ENCODE measurements around the gene SDK1.

Gene SDK1

GRCh38 chr7:3860932-3861331 lies 559.9 kb downstream of the SDK1 start:
- TF ChIP-seq HDGF (IDR thresholded peaks at IDR 0.05; ENCODE audit: borderline replicate concordance) (no peak), PKNOX1 (IDR thresholded peaks at IDR 0.05) (no peak), SP1 (IDR thresholded peaks at IDR 0.05) (no peak), LEF1 (IDR thresholded peaks at IDR 0.05; ENCODE audit: borderline replicate concordance) (no peak), FOXA1 (IDR thresholded peaks at IDR 0.05) (no peak), ZNF384 (IDR thresholded peaks at IDR 0.05) (no peak), ARNT (IDR thresholded peaks at IDR 0.05) (no peak), NFRKB (IDR thresholded peaks at IDR 0.05) (no peak), FOXM1 (IDR thresholded peaks at IDR 0.05; ENCODE audit: borderline replicate concordance) (no peak), BHLHE40 (IDR thresholded peaks at IDR 0.05; ENCODE audit: borderline replicate concordance) (no peak), TARDBP (IDR thresholded peaks at IDR 0.05) (no peak), SUZ12 (IDR thresholded peaks at IDR 0.05) (no peak), FOXK2 (IDR thresholded peaks at IDR 0.05) (no peak), CTBP1 (IDR thresholded peaks at IDR 0.05; ENCODE audit: borderline replicate concordance) (no peak), ELF4 (IDR thresholded peaks at IDR 0.05) (no peak), L3MBTL2 (conservative IDR thresholded peaks at IDR 0.05) (no peak)
- ChIA-PET POLR2A (no interaction called here), CTCF (no interaction called here)
- DNase-seq (ENCODE audit: extremely low spot score): no peak

GRCh38 chr7:3861386-3861785 lies 560.3 kb downstream of the SDK1 start:
- no peak for TF ChIP-seq FOXM1 (IDR thresholded peaks at IDR 0.05; ENCODE audit: borderline replicate concordance)
- no peak for TF ChIP-seq CTBP1 (IDR thresholded peaks at IDR 0.05; ENCODE audit: borderline replicate concordance)
- TF ChIP-seq ELF4 (IDR thresholded peaks at IDR 0.05): no peak
- no peak for TF ChIP-seq SUZ12 (IDR thresholded peaks at IDR 0.05)
- POLR2A ChIA-PET: no interaction called here
- DNase-seq (ENCODE audit: extremely low spot score): no peak
- CTCF ChIA-PET: no interaction called here

GRCh38 chr7:3861941-3862340 lies 560.9 kb downstream of the SDK1 start:
- ChIA-PET POLR2A (no interaction called here), CTCF (no interaction called here)
- no peak for DNase-seq (ENCODE audit: extremely low spot score)
- no peak for TF ChIP-seq ARNT (IDR thresholded peaks at IDR 0.05)
- no peak for TF ChIP-seq BHLHE40 (IDR thresholded peaks at IDR 0.05; ENCODE audit: borderline replicate concordance)
- TF ChIP-seq TARDBP (IDR thresholded peaks at IDR 0.05): no peak
- TF ChIP-seq CTBP1 (IDR thresholded peaks at IDR 0.05; ENCODE audit: borderline replicate concordance): no peak
- no peak for TF ChIP-seq L3MBTL2 (conservative IDR thresholded peaks at IDR 0.05)
- TF ChIP-seq HDGF (IDR thresholded peaks at IDR 0.05; ENCODE audit: borderline replicate concordance): no peak
- TF ChIP-seq ZNF384 (IDR thresholded peaks at IDR 0.05): no peak
- TF ChIP-seq ELF4 (IDR thresholded peaks at IDR 0.05): no peak
- TF ChIP-seq FOXK2 (IDR thresholded peaks at IDR 0.05): no peak
- no peak for TF ChIP-seq FOXM1 (IDR thresholded peaks at IDR 0.05; ENCODE audit: borderline replicate concordance)
- no peak for TF ChIP-seq FOXA1 (IDR thresholded peaks at IDR 0.05)
- TF ChIP-seq SP1 (IDR thresholded peaks at IDR 0.05): no peak
- TF ChIP-seq LEF1 (IDR thresholded peaks at IDR 0.05; ENCODE audit: borderline replicate concordance): no peak
- TF ChIP-seq PKNOX1 (IDR thresholded peaks at IDR 0.05): no peak
- TF ChIP-seq NFRKB (IDR thresholded peaks at IDR 0.05): no peak
- TF ChIP-seq SUZ12 (IDR thresholded peaks at IDR 0.05): no peak

DNA sequence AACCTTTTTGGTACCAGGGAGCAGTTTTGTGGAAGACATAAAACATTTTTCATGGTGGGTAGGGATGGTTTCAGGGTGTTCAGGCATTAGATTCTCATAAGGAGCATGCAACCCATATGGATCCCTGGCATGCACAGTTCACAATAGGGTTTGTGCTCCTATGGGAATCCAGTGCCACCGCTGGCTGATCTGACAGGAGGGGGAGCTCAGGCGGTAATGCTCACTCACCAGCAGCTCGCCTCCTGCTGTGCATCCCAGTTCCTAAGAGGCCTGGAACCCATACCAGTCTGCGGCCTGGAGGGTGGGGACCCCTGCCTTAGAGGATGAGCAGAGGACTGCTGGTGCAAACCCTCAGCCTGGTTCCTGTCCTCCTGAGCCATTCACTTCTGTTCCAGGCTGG lies 561.7 kb downstream of the SDK1 start:
- no peak for DNase-seq (ENCODE audit: extremely low spot score)
- TF ChIP-seq CTBP1 (IDR thresholded peaks at IDR 0.05; ENCODE audit: borderline replicate concordance): no peak
- TF ChIP-seq BHLHE40 (IDR thresholded peaks at IDR 0.05; ENCODE audit: borderline replicate concordance): no peak
- no peak for TF ChIP-seq ZNF384 (IDR thresholded peaks at IDR 0.05)
- no peak for TF ChIP-seq TARDBP (IDR thresholded peaks at IDR 0.05)
- TF ChIP-seq ARNT (IDR thresholded peaks at IDR 0.05): no peak
- no peak for TF ChIP-seq PKNOX1 (IDR thresholded peaks at IDR 0.05)
- no peak for TF ChIP-seq SP1 (IDR thresholded peaks at IDR 0.05)
- TF ChIP-seq LEF1 (IDR thresholded peaks at IDR 0.05; ENCODE audit: borderline replicate concordance): no peak
- no peak for TF ChIP-seq FOXM1 (IDR thresholded peaks at IDR 0.05; ENCODE audit: borderline replicate concordance)
- no peak for TF ChIP-seq FOXA1 (IDR thresholded peaks at IDR 0.05)
- no peak for TF ChIP-seq ELF4 (IDR thresholded peaks at IDR 0.05)
- POLR2A ChIA-PET: no interaction called here
- CTCF ChIA-PET: no interaction called here

DNA sequence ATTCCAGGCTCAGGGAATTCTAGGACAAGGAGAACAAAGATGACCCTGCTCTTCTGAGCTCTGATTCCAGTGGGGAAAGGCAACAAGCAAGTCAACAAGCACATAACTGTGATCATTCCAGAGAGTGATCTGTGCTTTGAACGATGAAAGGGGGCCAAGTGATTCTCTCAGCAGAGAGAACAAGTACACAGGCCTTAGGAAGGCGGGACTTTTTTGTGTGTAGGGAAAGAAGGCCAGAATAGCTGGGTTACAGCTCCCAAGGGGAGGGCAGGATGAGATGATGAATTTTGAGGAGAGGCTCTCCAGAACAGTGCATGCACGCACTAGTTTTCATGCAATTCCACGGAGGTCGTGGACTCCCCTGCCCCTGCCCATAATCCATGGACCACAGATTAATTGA lies 565.2 kb downstream of the SDK1 start:
- TF ChIP-seq HDGF (IDR thresholded peaks at IDR 0.05; ENCODE audit: borderline replicate concordance) (no peak), SP1 (IDR thresholded peaks at IDR 0.05) (no peak), TARDBP (IDR thresholded peaks at IDR 0.05) (no peak), CTBP1 (IDR thresholded peaks at IDR 0.05; ENCODE audit: borderline replicate concordance) (no peak), PKNOX1 (IDR thresholded peaks at IDR 0.05) (no peak), ELF4 (IDR thresholded peaks at IDR 0.05) (no peak), BHLHE40 (IDR thresholded peaks at IDR 0.05; ENCODE audit: borderline replicate concordance) (no peak), NFRKB (IDR thresholded peaks at IDR 0.05) (no peak), SUZ12 (IDR thresholded peaks at IDR 0.05) (no peak), L3MBTL2 (conservative IDR thresholded peaks at IDR 0.05) (no peak), FOXK2 (IDR thresholded peaks at IDR 0.05) (no peak), ZNF384 (IDR thresholded peaks at IDR 0.05) (no peak), LEF1 (IDR thresholded peaks at IDR 0.05; ENCODE audit: borderline replicate concordance) (no peak), FOXM1 (IDR thresholded peaks at IDR 0.05; ENCODE audit: borderline replicate concordance) (no peak), ARNT (IDR thresholded peaks at IDR 0.05) (no peak)
- ChIA-PET POLR2A (no interaction called here), CTCF (no interaction called here)
- DNase-seq (ENCODE audit: extremely low spot score): no peak

DNA sequence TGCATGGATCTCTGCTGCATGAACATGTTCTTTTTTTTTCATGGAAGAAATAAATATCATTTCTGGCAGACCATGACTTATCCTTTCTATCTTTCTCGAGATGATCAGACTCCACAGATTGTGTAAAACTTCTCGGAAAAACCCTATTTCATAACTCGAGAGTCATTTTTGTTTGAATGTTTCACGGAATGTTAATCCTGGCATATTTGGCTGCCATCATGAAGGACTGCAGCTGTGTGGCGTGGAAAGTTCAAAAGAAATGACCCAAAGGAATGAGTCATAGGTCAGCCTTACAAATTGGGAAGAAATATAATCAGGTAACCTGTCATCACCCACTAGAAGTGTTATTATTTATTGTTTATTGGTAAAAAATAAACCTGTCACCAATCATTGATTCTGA lies 566.8 kb downstream of the SDK1 start:
- CTCF ChIA-PET: no interaction called here
- POLR2A ChIA-PET: no interaction called here
- TF ChIP-seq FOXA1 (IDR thresholded peaks at IDR 0.05): no peak
- TF ChIP-seq LEF1 (IDR thresholded peaks at IDR 0.05; ENCODE audit: borderline replicate concordance): no peak
- no peak for DNase-seq (ENCODE audit: extremely low spot score)
